Measurements from ENCODE around the gene GPR137B.
"Not testable (repeated sequence)": the region's sequence is repeated elsewhere in the genome, so short reads cannot be mapped to it uniquely, and the experiment has no call there.

Gene GPR137B

DNA sequence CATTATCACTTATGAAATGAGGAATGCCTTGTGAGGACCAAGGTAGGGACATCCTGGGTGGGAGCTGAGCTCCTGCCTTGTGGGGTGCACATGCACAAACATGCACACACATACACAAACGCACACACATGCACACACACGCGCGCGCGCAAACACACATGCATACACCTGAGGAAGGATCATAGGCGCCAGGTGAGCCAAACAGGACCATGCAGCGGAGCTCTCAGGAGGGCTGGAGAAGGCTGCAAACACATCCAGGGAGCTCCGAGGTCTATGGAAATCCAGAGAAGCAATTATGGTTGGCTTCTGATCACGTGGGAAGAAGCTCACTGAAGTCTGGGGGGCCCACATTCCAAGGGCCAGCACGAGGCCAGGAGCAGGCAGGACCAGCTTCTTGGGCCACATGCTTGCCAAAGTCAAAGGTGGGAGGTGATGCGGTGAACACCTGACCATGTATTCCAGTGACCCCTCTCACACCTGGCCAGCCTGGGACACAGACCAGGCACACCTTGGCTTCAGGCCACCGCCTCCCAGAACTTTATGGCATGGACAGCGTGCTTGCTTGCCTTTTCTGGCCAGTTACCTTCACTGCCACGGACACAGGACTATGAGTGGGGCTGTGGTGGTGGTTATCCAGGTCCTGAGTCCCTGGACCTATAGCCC, 13.6 kb downstream of the GPR137B start:
- peaks cover 4% of the 10 kb centered on the region for H3K9me3 ChIP-seq (ENCODE audit: control insufficient read depth, insufficient read depth, low read depth, low read length)
- no peak overlapping the region for H3K27ac ChIP-seq (ENCODE audit: low read depth, low read length)
- H3K36me3 ChIP-seq (ENCODE audit: control insufficient read depth, insufficient read depth, low read length), result no peaks in the 10 kb centered on the region
- peaks cover 10% of the 10 kb centered on the region; the same call in 1 of the 2 replicates for H3K4me1 ChIP-seq (ENCODE audit: control insufficient read depth, insufficient read depth, low read length)
- no peak overlapping the region for H3K9ac ChIP-seq (ENCODE audit: low read length)
- no peak overlapping the region for H3K4me3 ChIP-seq (ENCODE audit: low read depth, low read length)
- no peaks in the 10 kb centered on the region for H3K27me3 ChIP-seq (ENCODE audit: control insufficient read depth, insufficient read depth, low read length)

DNA sequence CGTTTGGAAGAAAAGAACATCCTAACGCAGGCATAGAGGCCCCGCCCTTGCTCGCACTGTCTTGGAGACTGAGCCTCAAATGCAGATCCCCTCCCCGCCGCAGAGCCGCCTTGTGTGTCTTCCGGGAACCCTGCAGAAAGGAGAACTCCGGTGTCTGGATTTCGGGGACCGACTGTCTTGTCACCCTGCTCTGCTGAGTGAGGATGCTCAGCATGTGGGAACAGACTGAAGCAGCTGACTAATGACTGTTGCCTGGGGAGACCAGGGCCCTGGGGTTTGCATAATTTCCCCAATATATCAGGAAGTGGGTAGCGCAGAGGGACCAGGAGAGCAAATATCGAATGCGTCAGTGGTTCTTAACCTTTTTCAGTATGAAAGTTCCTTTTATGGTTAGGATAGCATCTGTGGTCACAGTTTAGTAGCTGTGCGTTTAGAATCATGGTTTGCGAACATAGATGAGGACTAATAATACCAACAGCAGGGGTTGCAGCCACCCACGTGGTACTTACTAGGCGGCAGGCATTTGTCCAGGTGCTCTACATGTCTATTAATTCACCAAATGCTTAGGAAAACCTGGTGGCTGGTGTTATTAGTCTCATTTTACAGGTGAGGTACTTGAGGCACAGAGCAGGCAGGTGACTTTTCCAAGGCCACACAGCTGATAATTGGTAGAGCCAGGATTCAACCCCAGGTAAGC, 14.3 kb downstream of the GPR137B start:
- Histone ChIP-seq H3K9me3 (ENCODE audit: control insufficient read depth, insufficient read depth, low read depth, low read length) (peaks cover 11% of the 10 kb centered on the region), H3K36me3 (ENCODE audit: control insufficient read depth, insufficient read depth, low read length) (no peaks in the 10 kb centered on the region), H3K27me3 (ENCODE audit: control insufficient read depth, insufficient read depth, low read length) (no peaks in the 10 kb centered on the region), H3K27ac (ENCODE audit: low read depth, low read length) (no peak overlapping the region), H3K9ac (ENCODE audit: low read length) (no peak overlapping the region), H3K4me1 (ENCODE audit: control insufficient read depth, insufficient read depth, low read length) (peaks cover 10% of the 10 kb centered on the region; the same call in 1 of the 2 replicates), H3K4me3 (ENCODE audit: low read depth, low read length) (no peak overlapping the region)

DNA sequence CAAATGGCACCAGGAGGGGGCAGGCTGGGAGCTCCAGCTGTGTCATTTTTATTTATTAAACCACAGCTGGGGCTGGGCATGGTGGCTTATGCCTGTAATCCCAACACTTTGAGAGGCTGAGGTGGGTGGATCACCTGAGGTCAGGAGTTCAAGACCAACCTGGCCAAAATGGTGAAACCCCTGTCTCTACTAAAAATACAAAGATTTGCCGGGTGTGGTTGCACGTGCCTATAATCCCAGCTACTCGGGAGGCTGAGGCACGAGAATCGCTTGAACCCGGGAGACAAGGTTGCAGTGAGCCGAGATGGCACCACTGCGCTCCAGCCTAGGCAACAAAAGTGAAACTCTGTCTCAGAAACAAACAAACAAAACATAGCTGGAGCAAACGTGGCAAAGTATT, 15.7 kb downstream of the GPR137B start:
- H3K27ac ChIP-seq (ENCODE audit: low read depth, low read length); H3K27me3 ChIP-seq (ENCODE audit: control insufficient read depth, insufficient read depth, low read length); H3K4me3 ChIP-seq (ENCODE audit: low read depth, low read length); H3K36me3 ChIP-seq (ENCODE audit: control insufficient read depth, insufficient read depth, low read length); H3K9ac ChIP-seq (ENCODE audit: low read length): not testable (repeated sequence)
- peaks cover 10% of the 10 kb centered on the region; the same call in 1 of the 2 replicates for H3K4me1 ChIP-seq (ENCODE audit: control insufficient read depth, insufficient read depth, low read length)
- H3K9me3 ChIP-seq (ENCODE audit: control insufficient read depth, insufficient read depth, low read depth, low read length), result peaks cover 23% of the 10 kb centered on the region

DNA sequence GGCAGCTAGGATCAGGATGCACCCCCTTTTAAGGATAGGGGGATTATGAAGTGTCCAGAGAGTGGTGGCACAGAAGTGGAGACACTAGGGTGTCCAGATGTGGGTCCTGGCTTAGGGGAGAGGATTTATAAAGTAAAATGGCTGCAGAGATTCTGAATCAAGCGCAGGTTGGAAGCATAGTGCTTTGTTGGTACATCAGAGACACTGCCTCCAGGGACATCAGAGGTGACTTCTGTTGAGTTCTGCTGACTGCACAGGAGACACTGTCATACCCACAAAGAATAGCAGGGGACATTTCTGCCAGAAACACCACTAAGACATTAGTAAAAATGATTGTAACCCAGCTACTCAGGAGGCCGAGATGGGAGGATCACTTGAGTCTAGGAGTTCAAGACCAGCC, 16.4 kb downstream of the GPR137B start:
- Histone ChIP-seq H3K4me3 (ENCODE audit: low read depth, low read length) (no peak overlapping the region), H3K27ac (ENCODE audit: low read depth, low read length) (no peak overlapping the region), H3K4me1 (ENCODE audit: control insufficient read depth, insufficient read depth, low read length) (peaks cover 10% of the 10 kb centered on the region; the same call in 1 of the 2 replicates), H3K9ac (ENCODE audit: low read length) (no peak overlapping the region), H3K27me3 (ENCODE audit: control insufficient read depth, insufficient read depth, low read length) (no peaks in the 10 kb centered on the region), H3K9me3 (ENCODE audit: control insufficient read depth, insufficient read depth, low read depth, low read length) (peaks cover 23% of the 10 kb centered on the region), H3K36me3 (ENCODE audit: control insufficient read depth, insufficient read depth, low read length) (no peaks in the 10 kb centered on the region)

DNA sequence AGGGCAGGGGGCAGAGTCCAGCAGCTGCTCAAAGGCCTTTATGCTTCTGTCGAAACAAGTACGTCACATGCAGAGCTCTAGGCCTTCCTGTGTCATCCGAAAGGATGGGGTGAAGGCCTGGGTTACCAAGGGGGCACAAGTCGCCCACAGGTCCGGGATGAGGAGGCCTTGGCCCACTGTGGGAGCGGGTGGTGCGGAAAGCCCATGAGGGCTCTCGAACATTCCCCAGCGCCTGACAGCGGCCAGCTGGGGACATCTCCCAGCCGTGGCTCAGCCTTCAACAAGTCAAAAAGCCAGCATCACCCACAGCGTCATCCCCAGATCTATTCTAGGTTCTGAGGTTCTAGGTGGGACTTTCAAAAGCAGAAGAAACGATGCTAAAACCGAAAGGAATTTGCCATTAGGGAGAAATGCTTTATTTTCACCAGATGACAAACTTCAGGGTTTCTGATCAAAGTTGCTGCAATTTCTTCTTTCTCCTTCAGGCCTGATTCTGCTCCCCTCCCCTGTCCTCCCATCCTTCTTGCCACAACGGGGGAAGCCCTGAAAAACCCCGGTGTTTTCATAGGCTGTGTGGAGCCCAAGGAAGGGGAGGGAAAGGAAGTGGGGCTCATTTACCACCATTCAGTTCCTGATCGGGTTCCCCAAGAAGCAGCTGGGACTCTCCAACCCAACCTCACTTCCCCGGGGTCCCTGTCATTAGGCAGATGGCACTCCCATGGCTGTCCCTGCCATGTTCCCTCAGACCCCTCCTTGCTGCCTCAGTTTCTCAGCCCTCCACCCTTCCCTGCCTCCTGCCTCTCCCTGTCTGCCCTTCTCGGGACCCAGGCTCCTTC, 17.6 kb downstream of the GPR137B start:
- no peak overlapping the region for H3K9ac ChIP-seq (ENCODE audit: low read length)

DNA sequence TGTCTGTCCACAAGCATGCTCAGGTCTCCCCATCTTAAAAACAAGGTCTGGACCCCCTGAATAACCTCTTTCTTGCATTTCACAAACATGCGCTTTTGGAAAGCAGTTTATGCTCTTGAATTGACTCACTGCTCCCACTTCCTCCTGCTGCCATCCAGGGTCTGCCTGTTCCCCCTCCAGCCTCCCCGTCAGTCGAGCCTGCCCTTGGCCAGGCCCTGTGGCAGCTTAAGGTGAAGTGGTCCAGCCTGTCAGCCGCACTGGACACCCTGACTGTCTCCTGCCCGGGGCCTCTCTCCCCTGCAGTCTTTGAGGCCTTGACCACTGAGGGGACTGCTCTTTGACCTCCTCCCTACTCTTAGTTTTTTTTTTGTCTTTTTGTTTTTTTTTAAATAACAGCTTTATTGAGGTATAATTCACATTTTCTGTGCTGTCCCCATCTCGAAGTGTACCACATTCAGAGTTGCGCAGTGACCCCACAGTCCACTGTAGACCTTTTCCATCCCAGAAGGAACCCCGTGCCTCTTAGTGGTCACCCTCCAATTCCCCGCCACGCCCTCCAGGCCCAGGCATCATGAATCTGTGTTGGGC, 18.3 kb downstream of the GPR137B start:
- no peaks in the 10 kb centered on the region for H3K36me3 ChIP-seq (ENCODE audit: control insufficient read depth, insufficient read depth, low read length)
- H3K27me3 ChIP-seq (ENCODE audit: control insufficient read depth, insufficient read depth, low read length), result no peaks in the 10 kb centered on the region
- no peak overlapping the region for H3K4me3 ChIP-seq (ENCODE audit: low read depth, low read length)
- H3K9ac ChIP-seq (ENCODE audit: low read length), result no peak overlapping the region
- 0 out of 2 replicates have a peak, but pooled peaks cover 2% of the 10 kb centered on the region for H3K4me1 ChIP-seq (ENCODE audit: control insufficient read depth, insufficient read depth, low read length)
- no peak overlapping the region for H3K27ac ChIP-seq (ENCODE audit: low read depth, low read length)
- peaks cover 23% of the 10 kb centered on the region for H3K9me3 ChIP-seq (ENCODE audit: control insufficient read depth, insufficient read depth, low read depth, low read length)

More for the DNA sequence above, 17.6 kb downstream of the GPR137B start:
- Histone ChIP-seq H3K4me1 (ENCODE audit: control insufficient read depth, insufficient read depth, low read length) (peaks cover 8% of the 10 kb centered on the region; the same call in 1 of the 2 replicates), H3K27me3 (ENCODE audit: control insufficient read depth, insufficient read depth, low read length) (no peaks in the 10 kb centered on the region), H3K9me3 (ENCODE audit: control insufficient read depth, insufficient read depth, low read depth, low read length) (peaks cover 23% of the 10 kb centered on the region), H3K27ac (ENCODE audit: low read depth, low read length) (no peak overlapping the region), H3K4me3 (ENCODE audit: low read depth, low read length) (no peak overlapping the region), H3K36me3 (ENCODE audit: control insufficient read depth, insufficient read depth, low read length) (no peaks in the 10 kb centered on the region)

DNA sequence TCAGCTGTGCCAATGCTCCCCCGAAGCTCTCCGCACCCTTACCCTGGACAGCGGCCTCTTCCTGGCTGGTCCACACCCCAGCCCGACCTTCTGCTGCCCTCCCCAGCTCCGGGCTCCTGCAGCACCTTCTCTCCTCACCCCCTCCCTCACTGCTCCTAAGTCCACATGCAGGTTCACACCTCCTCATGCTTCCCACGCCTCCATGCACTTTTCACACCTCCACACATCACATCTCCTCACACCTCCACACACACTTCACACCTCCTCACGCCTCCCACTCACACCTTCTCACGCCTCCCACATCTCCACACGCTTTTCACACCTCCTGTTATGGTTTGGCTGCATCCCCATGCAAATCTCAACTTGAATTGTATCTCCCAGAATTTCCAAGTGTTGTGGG, 18.9 kb downstream of the GPR137B start:
- Histone ChIP-seq H3K27ac (ENCODE audit: low read depth, low read length) (no peak overlapping the region), H3K4me1 (ENCODE audit: control insufficient read depth, insufficient read depth, low read length) (0 out of 2 replicates have a peak, but pooled peaks cover under 1% of the 10 kb centered on the region)

DNA sequence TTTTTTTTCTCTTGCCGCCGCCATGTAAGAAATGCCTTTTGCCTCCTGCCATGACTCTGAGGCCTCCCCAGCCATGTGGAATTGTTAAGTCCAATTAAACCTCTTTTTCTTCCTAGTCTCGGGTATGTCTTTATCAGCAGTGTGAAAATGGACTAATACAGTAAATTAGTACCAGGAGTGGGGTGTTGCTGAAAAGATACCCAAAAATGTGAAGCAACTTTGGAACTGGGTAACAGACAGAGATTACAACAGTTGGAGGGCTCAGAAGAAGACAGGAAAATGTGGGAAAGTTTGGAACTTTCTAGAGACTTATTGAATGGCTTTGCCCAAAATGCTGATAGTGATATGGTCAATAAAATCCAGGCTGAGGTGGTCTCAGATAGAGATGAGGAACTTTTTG, 19.4 kb downstream of the GPR137B start:
- H3K36me3 ChIP-seq (ENCODE audit: control insufficient read depth, insufficient read depth, low read length); H3K27ac ChIP-seq (ENCODE audit: low read depth, low read length): not testable (repeated sequence)

More for the DNA sequence above, 18.9 kb downstream of the GPR137B start:
- Histone ChIP-seq H3K9me3 (ENCODE audit: control insufficient read depth, insufficient read depth, low read depth, low read length) (peaks cover 23% of the 10 kb centered on the region), H3K27me3 (ENCODE audit: control insufficient read depth, insufficient read depth, low read length) (no peaks in the 10 kb centered on the region), H3K4me3 (ENCODE audit: low read depth, low read length) (no peak overlapping the region), H3K9ac (ENCODE audit: low read length) (no peak overlapping the region), H3K36me3 (ENCODE audit: control insufficient read depth, insufficient read depth, low read length) (no peaks in the 10 kb centered on the region)

DNA sequence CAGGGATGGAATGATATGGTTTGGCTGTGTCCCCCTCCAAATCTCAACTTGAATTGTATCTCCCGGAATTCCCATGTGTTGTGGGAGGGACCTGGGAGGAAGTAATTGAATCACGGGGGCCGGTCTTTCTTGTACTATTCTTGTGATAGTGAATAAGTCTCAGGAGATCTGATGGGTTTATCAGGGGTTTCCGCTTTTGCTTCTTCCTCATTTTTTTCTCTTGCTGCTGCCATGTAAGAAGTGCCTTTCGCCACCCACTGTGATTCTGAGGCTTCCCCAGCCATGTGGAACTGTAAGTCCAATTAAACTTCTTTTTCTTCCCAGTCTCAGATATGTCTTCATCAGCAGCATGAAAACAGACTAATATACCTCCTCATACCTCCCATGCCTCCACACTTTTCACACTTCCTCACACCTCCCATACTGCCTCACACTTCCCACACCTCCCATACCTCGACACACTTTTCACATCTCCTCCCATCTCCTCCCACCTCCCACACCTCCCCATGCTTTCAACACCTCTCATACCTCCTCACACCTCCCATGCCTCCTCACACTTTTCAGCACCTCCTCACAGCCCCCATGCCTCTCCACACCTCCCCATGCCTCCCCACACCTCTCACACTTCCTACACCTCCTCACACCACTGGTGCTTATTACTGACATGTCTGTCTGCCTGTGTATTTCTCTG, 21.3 kb downstream of the GPR137B start:
- no peaks in the 10 kb centered on the region for H3K27me3 ChIP-seq (ENCODE audit: control insufficient read depth, insufficient read depth, low read length)
- H3K4me3 ChIP-seq (ENCODE audit: low read depth, low read length), result no peak overlapping the region
- H3K9me3 ChIP-seq (ENCODE audit: control insufficient read depth, insufficient read depth, low read depth, low read length), result peaks cover 29% of the 10 kb centered on the region
- H3K4me1 ChIP-seq (ENCODE audit: control insufficient read depth, insufficient read depth, low read length), result no peaks in the 10 kb centered on the region
- H3K36me3 ChIP-seq (ENCODE audit: control insufficient read depth, insufficient read depth, low read length), result no peaks in the 10 kb centered on the region
- no peak overlapping the region for H3K9ac ChIP-seq (ENCODE audit: low read length)
- H3K27ac ChIP-seq (ENCODE audit: low read depth, low read length), result no peak overlapping the region

More for the DNA sequence above, 19.4 kb downstream of the GPR137B start:
- peaks cover 23% of the 10 kb centered on the region for H3K9me3 ChIP-seq (ENCODE audit: control insufficient read depth, insufficient read depth, low read depth, low read length)
- H3K4me3 ChIP-seq (ENCODE audit: low read depth, low read length); H3K9ac ChIP-seq (ENCODE audit: low read length); H3K27me3 ChIP-seq (ENCODE audit: control insufficient read depth, insufficient read depth, low read length); H3K4me1 ChIP-seq (ENCODE audit: control insufficient read depth, insufficient read depth, low read length): not testable (repeated sequence)

DNA sequence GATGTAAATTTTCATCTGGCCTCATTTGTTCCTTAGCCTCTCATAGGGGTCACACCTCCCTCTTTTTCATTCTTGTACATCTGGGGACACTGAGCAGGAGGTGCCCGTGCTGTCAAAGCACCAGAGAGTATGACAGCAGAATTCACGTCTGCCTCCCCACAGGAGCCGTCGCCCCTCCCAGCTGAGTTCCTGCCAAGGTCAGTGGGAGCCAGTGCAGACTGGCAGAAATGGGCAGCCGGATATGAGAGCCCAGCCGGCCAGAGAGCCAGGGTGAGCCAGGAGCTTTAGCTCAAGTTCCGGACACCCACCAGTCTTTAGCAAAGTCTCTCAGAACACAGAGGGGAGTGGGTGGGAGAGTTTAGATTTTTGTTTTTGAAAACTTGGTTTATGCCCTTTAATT, 21.9 kb downstream of the GPR137B start:
- no peak overlapping the region for H3K4me3 ChIP-seq (ENCODE audit: low read depth, low read length)
- H3K4me1 ChIP-seq (ENCODE audit: control insufficient read depth, insufficient read depth, low read length), result no peaks in the 10 kb centered on the region
- no peak overlapping the region for H3K9ac ChIP-seq (ENCODE audit: low read length)
- H3K27me3 ChIP-seq (ENCODE audit: control insufficient read depth, insufficient read depth, low read length), result no peaks in the 10 kb centered on the region
- H3K27ac ChIP-seq (ENCODE audit: low read depth, low read length), result no peak overlapping the region
- no peaks in the 10 kb centered on the region for H3K36me3 ChIP-seq (ENCODE audit: control insufficient read depth, insufficient read depth, low read length)
- peaks cover 29% of the 10 kb centered on the region for H3K9me3 ChIP-seq (ENCODE audit: control insufficient read depth, insufficient read depth, low read depth, low read length)
